HG02571 (cell line): ENCODE data around the gene SHROOM2.

Source experiments
- ATAC-seq: cut with Tn5 transposase; IDR thresholded peaks from one replicate; pipeline ENCODE4 v1.9.1; 2021; ENCODE audit warnings: mild to moderate bottlenecking, moderate library complexity; ENCODE audit not compliant: unreplicated experiment

Gene SHROOM2

DNA sequence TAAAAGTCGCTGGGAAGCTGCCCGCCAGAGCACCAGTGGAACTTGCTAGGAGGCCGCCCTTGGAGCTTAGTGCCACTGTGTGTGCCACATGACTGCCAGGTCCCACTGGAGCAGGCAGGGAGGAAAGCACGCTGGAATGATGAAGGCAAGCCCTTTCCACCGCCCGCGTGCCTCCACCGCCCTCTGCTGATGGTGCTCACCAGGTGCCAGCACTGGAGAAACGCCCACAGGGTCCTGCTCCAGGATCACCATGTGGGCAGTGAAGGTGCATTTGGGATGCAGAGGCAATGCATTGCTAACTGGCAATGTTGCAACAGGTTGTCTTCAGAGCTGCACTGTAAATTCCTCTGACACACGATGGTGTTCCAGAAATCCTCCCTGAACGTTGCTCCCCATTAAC is 76.3 kb downstream of the SHROOM2 start:
- ATAC-seq, result no peak

DNA sequence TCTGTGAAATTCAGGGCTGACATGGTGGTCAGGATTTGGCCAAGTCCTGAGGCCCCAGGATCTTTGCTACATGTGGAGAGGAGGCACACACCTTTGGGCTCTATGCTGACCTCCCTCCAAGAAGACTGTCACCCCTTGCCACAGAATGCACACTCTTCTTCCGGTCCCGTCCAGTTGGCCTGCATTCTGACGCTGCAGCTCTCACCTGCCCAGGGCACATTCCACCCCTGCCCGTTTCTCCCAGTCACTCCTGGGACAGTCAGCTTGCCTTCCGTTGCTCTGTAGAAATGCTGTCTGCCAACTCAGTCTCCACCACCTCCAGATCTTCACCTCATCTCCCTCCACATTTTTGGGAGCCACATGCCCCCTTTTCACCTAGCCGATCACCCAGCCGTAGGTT is 76.7 kb downstream of the SHROOM2 start:
- ATAC-seq, result no peak

DNA sequence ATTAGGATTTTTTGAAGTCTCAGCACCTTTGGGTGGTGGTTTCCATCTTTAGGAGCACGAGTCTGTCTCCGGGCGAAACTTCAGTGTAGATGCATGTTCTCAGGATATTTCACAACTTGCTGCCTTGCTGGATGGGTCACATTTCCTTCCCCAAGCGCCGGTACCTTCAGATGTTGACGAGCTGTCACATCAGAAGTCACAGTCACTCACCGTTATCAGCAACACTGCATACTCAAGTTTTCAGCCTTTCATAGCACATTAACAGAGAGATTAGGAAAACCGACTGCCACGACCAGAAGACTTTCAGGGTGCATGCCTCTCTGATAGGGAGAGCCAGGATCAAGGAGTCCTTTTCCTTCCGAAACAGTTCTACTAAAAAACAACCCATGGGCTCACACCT is 77.8 kb downstream of the SHROOM2 start:
- no peak for ATAC-seq

DNA sequence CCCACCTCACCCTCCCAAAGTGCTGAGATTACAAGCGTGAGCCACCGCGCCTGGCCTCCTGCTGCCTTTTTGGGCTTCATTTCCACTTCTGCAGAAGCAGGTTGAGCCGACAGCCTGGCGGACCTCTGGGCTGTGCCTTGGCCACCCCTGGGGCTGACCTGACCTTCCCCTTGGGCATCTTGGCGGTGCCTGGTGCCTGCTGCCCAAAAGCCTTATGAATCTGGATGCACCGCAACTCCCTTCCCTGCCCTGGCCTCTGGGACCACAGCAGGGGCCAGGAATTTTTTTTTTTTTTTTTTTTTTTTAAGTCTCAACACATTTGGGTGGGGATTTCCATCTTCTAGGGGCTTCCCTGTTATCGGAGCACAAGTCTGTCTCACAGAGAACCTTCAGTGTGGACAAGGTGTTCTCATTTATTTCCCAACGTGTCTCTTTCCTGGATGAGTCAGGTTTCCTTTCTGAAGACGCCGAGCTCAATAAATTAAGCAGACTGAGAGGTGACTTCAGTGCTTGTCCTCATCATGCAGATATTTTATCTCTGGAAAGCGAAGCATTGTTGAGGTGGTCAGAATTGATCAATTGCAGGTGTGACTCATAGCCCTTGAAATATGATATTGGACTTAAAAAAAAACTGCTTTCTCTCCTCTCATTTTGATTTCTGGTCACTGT is 79.7 kb downstream of the SHROOM2 start:
- ATAC-seq, result no peak

DNA sequence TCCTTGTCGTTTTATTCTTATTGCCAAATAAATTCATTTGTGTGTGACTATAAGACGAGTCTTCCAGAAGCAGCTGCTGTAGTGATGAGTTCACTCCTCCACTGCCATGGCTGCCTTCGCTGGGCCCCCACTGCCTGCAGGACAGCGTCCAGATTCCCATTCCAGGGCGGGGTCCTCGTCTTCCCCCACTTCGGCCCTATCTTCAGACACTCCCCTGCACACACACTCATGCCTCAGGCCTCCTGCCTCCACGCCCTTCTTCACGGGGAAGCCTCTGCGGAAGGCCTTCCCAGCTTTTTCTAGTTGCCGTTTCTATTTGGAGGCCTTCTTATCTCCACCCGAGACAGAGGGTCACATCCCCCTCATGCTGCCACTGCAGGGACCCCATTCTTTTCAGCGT is 80.4 kb downstream of the SHROOM2 start:
- ATAC-seq, result no peak

DNA sequence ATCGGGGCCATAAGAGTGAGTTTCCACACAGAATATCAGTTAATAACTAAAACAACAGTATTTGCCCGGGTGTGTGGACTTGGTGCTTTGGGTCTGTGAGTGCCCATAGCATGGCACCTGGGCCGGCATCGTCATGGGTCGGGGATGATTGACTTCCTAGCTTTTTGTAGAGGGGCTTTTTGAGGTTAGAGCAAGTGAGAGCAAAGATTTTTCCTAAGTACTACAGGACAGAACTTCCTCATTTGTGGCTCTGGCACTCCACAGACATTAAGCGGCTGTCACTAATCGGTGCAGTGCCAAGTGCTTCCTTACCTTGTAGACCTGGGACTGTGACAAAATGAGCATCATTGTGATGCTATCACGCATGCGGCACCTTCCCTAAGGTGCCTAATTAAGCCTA is 81.0 kb downstream of the SHROOM2 start:
- no peak for ATAC-seq

DNA sequence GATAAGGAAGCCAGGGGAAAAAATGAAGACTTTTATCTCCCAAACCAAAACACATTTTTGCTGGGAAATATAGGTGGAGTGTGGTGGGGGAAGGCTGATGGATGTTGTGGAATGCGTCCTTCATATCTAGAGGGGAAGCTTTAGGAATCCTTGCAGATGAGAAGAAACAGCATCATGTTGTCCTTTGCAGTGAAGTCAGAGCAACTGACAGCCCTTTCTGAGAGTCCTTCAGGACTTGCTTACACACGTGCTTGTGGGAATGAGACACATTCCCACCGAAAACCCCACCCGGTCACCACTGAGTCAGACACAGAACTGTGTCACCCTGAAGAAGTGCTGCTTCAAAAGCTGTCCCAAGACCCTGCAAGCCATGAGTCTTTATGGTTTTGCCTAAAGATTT is 81.5 kb downstream of the SHROOM2 start:
- ATAC-seq, result no peak

DNA sequence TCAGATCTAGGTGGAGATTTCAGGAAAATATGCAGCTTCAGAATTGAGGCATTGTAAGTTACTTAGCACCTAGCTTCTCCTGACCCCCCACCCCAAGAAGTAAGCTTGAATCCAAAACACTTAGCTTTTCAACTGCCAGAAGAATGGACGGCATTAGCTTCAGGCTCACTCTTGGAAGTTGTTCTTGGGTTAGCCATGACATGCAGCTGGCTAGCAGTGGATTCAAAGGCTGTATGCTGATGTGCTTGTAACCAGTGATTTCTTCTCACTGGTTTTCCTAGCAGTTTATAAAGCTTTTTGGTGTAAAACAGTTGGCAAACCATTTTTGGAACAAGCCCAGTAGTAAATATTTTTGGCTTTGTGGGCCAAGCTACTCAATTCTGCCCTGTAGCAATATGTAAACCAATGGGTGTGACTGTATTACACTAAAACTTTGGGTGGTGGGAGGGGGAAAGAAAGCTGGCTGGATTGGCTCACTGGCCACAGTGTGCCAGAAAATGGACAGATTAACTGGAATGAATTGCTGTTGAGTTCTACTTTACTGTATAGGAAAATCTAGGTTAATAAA is 85.6 kb downstream of the SHROOM2 start:
- no peak for ATAC-seq

DNA sequence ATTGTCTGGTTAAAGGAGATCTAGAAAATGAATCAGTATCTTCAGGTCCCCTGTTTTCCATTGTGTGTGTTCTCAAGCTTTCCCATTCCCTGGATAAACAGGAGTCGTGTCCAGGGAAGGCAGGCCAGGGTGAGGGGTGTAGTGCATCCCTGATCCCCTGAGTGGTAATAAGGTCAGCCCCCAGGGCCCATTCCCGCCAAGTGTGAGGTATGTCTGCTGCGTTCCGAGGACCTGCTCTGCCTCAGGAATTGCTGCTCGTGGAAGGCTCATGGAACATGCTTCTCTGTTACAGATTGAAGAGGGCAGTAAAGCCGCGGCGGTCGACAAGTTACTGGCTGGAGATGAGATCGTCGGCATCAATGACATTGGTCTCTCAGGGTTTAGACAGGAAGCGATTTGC is 87.1 kb downstream of the SHROOM2 start:
- ATAC-seq, result no peak

DNA sequence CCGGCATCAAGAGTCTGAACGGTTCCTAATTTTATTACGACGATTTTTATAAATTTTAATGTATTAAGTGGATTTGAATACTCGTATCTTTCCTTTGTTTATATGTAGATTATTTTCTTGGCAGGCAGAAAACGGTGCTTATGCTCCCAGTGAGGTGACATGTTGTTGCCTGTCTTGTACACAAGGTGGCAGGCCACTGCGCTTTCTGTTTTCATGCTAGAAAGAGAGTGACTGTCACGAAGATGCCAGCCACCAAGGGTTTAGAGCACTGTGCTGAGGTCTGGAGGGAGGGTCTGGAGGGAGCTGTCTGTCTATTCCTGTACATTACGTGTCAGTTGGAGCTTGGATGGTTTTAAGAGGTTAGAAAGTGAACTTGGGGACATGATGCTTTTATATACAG is 87.7 kb downstream of the SHROOM2 start:
- peak; percentile 81 for ATAC-seq

DNA sequence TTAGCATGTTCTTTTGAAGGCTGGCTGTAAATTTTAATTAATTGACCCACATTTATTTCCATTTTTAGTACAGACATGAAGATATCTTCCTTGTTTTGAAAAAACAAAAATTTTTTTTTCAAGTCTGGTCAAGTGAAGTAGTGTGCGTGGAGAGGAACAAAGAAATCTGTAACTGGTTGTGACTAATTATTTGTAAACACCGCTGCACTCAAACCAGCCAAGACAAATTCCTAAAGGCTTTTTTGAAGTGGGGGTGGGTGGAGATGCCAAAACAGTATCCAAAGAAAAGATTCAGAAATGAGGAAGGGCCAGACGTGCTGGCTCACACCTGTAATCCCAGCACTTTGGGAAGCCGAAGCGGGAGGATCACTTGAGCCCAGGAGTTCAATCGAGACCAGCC is 88.3 kb downstream of the SHROOM2 start:
- ATAC-seq, result no peak

DNA sequence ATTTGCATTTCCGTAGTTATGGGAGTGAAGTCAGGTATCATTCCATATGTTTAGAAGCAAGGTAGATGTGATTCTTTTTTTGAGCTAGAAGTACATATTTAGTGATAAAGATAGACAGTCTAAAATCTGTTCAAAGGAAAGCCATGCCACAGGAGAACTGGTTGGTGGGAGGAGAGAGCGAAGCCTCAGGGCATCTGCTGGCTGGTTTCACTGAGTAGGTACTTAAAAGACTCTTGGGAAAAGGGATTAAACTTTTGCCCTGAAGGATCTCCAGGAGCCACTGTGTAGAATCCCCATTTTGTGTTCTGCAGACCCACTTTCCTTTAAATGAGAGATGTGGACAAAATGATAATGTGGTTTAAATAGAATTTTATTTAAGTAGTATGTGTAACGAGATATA is 89.6 kb downstream of the SHROOM2 start:
- no peak for ATAC-seq

DNA sequence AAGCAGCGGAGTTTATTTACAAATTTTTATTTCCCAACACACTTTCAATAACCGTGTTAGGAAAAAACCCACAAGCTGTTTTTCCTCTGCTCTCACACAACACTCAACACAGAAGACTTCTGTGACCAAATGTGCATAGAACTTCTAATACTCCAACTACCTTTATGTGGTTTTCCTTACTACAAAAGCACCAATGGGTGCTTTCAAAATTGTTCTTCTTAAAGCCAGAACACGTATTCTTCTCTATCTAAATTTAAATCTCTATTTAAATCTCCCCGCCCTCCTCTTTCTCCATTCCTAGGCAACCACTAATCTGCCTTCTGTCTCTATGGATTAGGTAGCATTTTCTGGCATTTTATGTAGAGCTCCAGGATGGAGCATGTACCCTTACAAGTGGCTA is 90.0 kb downstream of the SHROOM2 start:
- no peak for ATAC-seq

DNA sequence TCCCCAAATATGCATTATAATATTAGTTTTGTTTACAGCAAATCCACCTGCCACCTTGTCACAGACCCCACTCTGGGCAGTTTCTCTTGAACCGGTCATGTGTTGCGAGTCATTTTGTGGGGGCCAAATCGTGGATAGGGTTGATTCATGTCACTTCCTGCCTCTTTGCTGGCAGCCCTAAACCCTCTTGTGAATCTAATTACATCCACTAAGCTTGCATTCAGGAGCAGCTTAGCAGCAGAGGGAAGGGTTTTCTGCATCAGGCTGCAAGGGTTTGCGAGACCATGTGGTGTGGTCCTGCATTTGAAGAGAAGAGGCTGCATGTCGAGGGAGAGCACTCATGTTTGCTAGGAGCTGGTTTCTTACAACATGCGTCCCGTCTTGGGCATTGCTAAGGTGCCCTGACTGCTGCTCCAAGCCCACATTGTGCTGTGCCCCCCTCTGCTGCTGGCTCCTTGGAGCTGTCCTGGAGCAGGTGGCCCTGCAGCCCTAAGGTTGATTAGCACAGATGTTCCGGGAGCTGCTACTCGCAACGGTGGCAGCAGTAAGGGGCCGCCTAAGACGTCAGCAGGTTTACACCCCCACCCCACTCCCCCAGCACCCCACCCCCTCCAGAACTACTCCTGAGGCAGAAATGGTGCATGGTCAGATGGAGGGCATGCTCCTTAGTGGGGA is 92.1 kb downstream of the SHROOM2 start:
- no peak for ATAC-seq

DNA sequence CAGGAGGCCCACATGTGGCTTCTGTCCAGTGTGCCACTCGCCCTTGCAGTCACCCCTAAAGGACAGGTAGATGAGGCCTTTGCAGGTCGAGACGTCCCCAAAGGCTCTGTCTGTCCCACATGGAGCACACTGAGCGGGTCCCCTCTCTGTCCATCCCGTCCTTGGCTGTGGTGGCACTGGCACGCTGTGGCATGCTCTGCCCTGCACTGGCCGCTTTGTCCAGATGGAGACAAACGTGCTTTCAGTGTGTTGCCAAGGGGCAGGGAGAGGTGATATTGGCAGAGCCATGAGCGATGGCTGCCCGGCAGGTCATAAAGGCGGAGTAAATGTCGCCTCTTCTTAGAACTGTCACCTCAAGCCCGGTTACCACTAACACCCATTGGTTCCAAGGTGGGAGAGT is 94.0 kb downstream of the SHROOM2 start:
- no peak for ATAC-seq

DNA sequence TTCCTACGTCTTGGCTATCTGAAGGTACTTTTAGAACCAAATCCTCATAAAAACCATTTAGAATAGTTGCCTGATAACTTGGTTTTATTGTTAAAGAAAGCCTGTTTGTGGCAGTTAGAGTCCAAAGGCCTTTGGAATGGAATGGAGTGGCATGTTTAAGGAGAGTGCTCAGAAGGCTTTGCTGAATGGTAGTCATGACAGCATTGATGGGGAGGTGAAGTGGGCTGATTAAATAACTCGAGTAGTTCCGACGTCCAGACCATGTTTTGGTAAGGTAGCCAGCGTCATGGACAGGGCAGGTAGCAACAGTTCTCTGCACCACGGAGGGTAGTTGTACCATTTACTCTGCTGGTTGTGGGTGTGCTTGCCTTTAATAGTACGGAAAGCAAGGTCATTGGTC is 94.6 kb downstream of the SHROOM2 start:
- ATAC-seq, result no peak

DNA sequence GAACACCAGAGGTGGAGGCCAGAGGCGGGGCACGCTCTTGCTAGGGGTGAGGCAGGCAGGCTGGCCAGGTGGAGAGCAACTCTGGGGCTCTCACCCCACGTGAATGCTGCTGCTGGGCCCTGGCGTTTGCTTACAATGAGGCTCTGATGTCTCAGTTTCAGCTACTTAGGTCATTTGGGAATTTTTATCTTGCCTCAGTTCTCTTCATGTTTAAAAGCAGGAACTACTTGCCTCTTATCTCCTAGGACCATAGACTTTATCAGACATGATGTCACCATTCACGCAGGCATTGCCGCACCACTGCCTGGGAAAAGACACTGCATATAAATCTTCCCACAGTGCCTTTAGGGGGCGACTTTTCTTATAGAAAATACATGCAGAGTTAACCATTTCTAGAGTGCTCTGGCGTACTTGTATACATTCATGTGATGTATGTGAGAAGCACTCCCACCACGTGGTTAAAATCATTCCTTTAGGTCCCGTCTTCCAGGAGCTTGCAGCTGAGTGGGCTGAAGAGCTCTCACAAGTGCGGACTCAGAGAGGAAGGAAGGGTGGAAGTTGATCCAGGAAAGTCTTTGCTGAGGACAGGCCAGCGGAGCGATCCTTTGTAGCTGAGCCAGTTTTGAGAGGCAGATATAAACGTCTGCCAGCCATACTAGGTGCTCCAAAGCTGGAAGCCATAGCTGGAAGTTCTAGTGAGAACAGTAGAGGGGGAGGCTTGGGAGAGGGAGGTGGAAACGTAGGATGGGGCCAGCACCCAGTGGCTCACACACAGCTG is 96.6 kb downstream of the SHROOM2 start:
- no peak for ATAC-seq

DNA sequence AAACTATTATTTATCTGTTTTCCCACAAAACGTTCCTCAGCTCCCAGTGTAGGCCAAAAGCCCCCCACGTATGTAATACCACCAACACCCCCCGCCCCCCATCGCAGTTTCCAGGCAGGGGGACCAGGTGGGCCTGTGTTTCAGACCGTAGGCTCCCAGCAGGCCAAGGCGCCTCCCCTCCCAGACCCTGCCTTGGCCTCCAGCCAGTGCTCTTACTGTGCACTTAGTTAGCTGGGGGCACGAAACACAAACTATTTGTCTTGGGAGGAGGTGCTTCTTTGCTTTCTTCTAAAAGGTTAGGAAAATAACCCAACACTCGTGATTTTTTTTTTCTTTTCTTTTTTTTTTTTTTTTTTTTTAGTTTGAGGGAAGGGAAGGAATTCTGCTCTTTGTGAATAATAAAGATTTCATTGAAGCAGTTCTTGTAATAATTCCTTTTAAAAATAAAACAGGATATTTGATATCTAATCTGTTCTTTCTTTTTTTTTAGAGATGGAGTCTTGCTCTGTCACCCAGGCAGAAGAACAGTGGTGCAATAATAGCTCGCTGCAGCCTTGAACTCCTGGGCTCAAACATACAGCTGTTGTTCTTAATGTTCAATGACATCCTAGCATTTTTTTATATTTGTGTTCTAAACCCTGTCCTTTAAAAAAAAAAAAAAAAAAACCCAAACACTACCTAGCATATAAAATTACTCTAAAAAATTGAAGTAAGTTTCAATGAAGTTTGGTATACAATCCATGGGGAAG is 98.0 kb downstream of the SHROOM2 start:
- no peak for ATAC-seq

DNA sequence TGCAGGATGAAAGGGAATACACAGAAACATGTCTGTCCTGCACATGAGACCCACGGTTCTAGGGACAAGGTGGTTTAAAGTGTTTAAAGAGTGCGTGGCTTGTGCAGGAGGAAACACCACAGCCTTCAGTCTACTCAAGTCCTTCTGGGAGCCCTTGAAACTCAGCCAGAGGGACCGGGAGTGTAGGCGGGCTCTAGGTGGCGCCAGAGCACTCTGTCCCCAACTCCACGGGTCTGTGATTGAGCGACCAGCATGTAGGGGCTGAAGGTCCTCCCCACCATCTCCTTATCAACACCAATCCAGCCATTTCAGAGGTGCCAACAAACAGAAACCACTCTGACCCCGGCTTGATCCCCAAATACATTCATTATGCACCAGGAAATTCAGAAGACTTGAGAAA is 98.9 kb downstream of the SHROOM2 start:
- peak; percentile 65 for ATAC-seq

DNA sequence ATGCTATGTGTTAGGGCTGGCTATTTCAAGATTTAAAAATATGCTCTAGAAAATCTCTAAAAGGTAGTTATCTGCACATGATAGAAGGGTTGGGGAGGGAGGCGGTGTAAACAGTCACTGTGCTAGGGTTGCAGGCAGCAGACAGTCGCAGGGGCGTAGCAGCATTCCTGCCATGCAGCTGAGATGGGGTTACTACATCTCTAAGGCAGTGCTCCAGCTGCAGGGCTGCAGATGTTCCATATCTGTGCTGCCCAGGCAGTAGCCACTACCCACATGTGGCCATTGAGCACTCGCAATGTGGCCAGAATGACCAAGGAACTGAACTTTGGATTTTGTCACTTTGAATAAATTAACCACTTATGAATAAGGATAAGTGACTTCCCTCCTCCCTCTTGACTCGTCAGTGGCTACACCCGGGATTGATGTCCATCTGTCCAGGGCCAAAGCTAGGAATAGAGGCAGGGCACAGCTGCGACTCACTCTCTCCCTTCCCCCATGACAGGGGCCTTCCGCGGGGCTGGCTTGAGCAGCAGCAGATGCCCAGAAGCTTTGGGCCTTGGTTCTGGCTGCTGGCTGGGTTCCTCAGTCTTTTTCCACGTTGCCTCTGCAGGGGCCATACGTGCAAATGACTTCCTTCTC is 101.5 kb downstream of the SHROOM2 start:
- ATAC-seq, result no peak
